Erythroblast (primary cell): ENCODE measurements around the gene CNOT8.
"Not testable (repeated sequence)": the region's sequence is repeated elsewhere in the genome, so short reads cannot be mapped to it uniquely, and the experiment has no call there.

ENCODE experiments used
- DNase-seq, 2 experiments: peaks; one replicate each; lab custom pipeline; 2025; lab: John Stamatoyannopoulos, UW
- GATA1 ChIP-seq: IDR thresholded peaks from 2 replicates; pipeline ENCODE4 v1.6.1; 2011; ENCODE audit warnings: low read depth, mild to moderate bottlenecking, control low read depth, low read length, moderate library complexity
- POLR2A ChIP-seq: IDR thresholded peaks from 2 replicates; pipeline ENCODE4 v1.6.1; 2011; ENCODE audit warnings: mild to moderate bottlenecking, low read length

Gene CNOT8

DNA sequence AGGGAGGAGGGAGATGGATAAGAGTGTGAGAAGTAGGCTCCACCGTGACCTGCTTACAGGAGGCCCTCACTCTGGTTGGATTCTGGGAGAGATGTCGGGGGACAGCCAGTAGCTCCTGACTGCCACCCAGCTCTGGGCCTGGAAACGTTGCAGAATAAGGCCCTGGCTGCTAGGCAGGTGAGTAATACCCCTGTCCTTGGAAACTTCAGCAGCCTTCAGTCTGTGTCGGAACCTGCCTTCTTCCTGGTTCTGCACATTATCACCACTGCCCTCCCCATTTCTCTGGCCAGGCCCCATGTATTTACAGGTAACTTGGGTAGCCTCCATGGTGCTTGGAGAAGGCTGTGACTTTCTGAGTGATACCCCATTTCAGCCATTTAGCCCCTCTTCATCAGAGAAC lies 34.8 kb upstream of the CNOT8 start:
- no peak for TF ChIP-seq POLR2A
- no peak for DNase-seq

DNA sequence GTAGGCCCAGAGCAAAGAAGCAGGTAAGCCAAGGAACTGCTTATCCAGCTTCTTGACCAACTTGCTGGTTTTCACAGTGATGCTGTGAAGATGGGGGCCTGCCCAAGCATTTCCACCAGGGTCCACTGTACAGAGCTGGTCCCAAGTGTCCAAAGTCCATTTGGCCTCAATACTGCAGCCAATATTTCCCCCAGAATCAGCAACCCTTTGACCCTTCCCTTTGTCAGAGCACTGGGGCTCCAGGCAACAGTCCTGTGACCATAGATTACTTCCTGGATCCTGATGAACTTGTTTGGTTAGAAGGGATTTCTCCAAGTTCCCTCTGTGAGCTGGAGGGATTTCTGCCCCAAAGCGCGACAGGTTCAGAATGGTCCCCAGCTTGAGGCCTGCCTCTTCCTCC lies 34.4 kb upstream of the CNOT8 start:
- no peak for DNase-seq
- TF ChIP-seq POLR2A: no peak
- no peak for TF ChIP-seq GATA1

DNA sequence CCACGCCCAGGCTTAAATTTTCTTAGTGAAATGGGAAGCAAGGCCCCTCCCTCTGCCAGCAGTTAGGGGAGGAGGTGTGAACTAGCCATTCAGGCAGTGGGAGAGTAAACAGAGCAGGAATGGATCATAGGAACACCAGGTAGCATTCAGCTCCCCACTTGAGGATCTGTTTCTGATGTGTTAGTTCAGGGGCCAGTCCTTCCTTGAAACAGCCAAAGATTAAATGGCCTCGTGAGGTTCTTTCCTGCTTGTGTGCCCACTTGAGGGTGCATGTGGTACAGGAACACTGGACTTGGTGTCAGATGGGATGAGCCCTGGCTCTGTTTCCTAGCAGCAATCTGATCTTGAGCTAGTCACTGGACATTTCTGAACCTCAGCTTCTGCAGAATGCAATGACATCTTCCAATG lies 29.2 kb upstream of the CNOT8 start:
- TF ChIP-seq POLR2A (no peak), GATA1 (no peak)
- DNase-seq: no peak

DNA sequence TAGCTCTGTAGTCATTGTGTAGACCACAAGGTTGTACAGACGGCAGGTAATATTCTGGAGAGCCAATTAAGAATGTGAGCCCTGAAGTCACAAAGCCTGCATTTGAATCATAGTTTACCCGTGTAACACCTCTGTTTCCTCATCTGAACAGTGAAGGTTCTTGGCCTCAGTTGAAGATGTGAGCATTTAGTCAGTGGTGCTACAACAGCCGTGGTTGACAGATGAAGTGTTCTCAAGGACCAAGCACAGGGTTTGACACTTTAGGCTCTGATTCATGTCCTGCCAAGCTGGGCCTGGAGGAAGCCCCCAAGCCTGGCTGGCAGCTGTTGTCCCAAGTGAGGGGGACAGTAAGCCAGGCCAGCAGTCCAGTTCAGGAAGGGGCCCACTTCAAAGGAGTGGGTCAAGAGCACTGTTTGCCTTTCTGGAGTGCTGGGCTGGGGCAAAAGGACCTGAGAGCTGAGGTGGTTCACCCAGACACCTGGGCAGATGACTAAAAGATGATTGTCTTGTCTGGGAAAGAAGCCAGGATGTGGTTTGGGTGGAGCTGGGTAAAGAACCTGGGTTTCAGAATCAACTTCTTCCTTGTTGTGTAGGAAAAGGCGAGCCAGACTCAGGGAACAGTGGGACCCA lies 28.7 kb upstream of the CNOT8 start:
- DNase-seq: no peak

DNA sequence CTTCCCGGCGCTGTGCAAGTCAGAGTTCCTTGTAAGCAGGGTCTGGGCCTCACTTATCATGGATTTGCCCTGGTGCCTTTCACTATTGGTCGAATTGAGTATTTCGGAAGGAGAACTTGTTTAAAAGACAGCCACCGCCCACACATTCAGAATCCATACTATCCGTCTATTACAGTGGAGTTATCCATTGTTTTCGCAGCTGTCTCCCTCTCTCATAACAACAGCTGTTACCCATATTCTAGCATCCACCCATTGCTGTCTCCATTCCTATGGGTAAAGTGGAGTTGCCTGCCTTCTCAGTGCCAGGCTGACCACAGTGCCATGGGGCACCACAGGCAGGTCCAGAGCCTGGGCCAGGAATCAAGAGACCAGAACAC lies 28.2 kb upstream of the CNOT8 start:
- TF ChIP-seq GATA1 (no peak), POLR2A (no peak)
- no peak for DNase-seq

More for the DNA sequence above, 28.7 kb upstream of the CNOT8 start:
- no peak for TF ChIP-seq POLR2A
- TF ChIP-seq GATA1: no peak

DNA sequence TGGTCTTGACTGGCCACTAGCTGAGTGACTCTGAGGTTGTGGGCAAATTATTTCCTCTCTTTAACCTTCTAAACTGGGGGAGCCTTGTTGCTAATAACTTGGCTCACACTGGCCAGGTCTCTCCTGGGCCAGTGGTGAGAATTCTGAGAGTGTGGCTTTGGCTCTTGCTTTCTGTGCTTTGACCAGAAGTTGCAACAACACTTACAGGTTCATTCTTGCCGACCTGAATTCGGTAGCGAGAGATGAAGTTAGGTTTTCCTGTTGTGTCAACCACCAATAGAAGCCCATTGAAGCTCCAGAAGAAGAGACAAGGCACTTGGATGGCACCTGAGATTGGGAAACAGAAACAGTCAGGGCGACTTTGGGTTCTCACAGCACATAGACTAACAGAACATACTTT lies 27.8 kb upstream of the CNOT8 start:
- no peak for DNase-seq
- TF ChIP-seq GATA1: no peak

DNA sequence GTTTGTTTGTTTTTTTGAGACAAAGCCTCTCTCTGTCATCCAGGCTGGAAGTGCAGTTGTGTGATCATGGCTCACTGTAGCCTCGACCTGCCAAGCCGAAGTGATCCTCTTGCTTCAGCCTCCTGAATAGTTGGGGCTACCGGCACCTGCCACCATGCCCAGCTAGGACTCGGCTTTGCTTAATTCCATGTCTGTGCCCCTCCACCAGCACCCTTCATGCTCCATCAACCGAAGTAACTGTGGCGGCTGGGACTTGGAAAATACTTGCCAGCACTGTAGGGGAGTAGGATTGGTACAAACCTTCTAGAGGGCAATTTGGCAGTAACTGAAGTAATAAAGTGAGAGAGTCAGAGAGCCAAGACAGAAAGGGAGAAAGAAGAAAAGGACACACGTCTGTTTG lies 27.0 kb upstream of the CNOT8 start:
- TF ChIP-seq GATA1 (no peak), POLR2A (no peak)

DNA sequence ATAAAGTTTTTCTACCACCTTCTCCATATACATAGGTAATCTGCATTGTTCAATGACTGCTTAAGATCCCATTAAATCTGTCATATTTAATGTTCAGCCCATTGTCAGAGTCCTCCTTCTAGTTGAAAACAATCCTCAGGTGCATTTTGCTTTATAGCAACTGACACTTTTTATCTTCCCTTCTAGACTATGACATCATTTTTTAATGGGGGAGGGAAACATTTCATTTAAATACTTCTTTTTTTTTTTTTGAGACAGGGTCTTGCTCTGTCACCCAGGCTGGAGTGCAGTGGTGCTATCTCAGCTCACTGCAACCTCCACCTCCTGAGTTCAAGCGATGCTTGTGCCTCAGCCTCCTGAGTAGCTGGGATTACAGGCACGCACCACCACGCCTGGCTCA lies 25.6 kb upstream of the CNOT8 start:
- DNase-seq: peak in 1 of 2 experiments; percentile 22

More for the DNA sequence above, 27.0 kb upstream of the CNOT8 start:
- no peak for DNase-seq

DNA sequence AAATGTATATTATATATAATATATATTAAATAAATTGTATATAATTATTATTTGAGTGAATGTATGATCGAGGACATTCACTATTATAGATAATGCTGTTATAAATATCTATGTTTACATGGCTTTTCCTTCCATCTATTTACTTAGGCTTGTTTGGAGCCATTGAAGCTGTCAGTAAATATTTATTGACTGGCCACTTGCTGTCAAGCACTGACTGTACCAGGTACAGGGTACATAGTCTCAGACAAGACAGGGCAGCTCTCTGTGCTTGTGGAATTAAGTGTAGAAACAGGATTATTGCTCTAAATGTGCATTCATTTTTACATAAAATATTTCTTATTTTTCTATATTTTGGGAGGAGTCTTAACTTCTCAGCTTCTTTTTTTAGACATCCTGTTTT lies 24.4 kb upstream of the CNOT8 start:
- TF ChIP-seq GATA1 (no peak), POLR2A (no peak)
- DNase-seq: peak; percentile 30 to 53

DNA sequence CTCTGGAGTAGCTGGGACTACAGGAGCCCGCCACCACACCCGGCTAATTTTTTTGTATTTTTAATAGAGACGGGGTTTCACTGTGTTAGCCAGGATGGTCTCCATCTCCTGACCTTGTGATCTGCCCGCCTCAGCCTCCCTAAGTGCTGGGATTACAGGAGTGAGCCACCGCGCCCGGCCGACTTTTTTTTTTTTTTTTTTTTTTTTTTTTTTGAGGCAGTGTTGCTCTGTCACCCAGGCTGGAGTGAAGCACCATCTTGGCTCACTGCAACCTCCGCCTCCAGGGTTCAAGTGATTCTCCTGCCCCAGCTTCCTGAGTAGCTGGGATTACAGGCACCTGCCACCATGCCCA lies 22.8 kb upstream of the CNOT8 start:
- DNase-seq: not testable (repeated sequence)

DNA sequence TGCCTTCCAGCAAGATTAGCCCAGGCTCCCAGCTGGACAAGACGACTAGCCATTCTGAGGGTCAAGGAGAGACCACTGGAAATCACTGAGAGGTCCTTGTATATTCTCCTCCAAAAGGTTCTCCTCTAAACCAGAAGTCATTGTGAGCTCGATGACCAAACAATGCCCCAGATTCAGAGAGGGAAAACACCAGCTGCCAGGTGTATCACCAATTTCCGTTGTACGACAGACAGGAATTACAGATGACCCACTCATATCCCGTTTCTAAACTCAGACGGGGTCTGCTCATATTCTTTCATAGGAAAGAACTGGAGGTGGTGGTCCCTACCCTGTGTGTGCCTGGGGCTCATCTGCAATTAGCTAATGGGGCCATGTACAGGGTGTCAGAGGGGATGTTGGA lies 22.2 kb upstream of the CNOT8 start:
- TF ChIP-seq POLR2A (no peak), GATA1 (no peak)

DNA sequence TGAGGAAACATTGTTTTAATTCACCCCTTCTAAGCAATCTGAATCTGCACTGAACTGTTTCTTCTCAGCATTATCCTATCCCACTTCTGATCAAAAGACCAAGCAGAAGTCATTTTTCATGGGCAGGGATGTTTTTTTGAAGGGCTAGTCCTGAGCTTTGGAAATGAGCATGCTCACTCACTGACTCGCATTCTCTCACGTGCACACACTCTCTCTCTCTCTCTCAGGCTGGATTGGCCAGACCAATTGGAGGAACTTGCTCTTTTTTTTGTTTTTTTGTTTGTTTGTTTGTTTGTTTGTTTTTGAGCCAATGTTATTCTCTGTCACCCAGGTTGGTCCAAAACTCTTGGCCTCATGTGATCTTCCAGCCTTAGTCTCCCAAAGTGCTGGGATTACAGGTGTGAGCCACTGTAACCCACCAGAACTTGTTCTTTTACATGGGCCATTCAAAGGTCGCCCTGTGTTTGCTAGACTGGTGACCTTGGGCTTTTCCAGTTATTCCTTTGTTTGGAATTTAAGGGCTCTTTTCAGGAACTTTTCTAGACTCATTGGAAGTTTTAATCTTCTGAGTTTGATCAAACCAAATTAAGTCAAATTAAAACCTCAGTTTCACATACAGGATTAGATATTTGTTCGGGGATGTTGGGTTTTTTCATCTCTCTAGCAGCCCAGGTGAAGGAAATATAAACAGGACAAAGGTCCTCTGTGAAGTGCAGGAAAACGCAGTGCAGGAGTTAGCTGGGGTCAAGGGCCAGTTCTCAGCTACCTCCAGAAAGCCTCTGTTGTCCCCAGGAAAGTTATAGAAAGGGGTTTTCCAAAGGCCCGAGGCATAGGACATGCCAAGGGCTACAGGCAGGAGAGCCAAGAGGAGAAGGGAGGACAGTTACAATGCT lies 21.2 kb upstream of the CNOT8 start:
- TF ChIP-seq GATA1: no peak
- TF ChIP-seq POLR2A: no peak
- no peak for DNase-seq

More for the DNA sequence above, 22.2 kb upstream of the CNOT8 start:
- no peak for DNase-seq

DNA sequence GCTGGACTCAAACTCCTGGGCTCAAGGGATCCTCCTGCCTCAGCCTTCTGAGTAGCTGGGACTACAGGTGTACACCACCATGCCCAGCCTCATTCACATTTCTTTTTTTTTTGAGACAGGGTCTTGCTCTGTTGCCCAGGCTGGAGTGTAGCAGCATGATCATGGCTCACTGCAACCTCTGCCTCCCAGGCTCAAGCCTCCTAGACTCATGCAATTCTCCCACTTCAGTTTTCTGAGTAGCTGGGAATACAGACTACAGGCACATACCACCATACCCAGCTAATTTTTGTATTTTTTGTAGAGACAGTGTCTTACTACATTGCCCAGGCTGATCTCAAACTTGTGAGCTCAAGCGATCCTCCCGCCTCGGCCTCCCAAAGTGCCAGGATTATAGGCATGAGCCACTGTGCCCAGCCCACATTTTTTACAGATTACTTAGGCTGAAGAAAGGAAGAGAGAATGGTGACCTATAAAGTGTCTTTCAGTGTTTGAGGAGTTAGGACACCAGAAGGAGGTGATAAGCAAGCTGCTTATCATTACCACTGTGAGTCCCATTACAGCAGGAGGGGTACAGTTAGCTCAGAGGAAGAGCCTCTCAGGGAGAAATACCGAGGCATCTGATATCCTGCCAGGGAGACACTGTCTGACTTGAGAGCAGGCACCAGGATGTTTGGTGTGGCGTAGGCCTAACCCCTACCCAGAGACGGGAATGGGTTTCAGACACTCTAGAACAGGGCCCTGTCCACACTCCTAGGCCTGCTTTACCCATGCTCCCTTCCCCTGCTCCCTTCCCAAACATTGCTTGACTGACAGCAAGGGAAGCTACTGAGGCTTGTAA lies 17.8 kb upstream of the CNOT8 start:
- peak; percentile 91 to 97 for DNase-seq
- TF ChIP-seq POLR2A: peak; percentile 57
- peak; percentile 54 for TF ChIP-seq GATA1

DNA sequence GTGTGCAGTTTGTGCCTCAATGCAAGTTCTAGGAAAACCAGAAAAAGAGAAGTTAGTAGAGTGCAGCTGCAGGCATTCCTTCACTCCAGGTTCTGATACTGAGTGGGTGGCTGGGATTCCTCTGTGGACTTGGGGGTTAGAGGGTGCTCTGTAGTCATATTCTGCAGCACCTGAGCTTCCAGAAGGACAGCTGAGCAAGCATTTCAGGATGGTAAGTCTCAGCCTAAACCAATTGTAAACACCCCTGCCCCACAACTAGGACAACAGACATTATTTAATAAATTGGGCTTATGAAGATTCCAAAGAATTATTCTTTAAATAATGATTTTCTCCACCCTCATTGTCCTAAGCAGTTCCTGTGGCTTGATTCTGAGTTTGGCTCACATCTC lies 17.2 kb upstream of the CNOT8 start:
- DNase-seq: no peak
- no peak for TF ChIP-seq GATA1
- no peak for TF ChIP-seq POLR2A
